Measurements from ENCODE around the gene SGF29.
"Not testable (repeated sequence)": the region's sequence is repeated elsewhere in the genome, so short reads cannot be mapped to it uniquely, and the experiment has no call there.

Gene SGF29

DNA sequence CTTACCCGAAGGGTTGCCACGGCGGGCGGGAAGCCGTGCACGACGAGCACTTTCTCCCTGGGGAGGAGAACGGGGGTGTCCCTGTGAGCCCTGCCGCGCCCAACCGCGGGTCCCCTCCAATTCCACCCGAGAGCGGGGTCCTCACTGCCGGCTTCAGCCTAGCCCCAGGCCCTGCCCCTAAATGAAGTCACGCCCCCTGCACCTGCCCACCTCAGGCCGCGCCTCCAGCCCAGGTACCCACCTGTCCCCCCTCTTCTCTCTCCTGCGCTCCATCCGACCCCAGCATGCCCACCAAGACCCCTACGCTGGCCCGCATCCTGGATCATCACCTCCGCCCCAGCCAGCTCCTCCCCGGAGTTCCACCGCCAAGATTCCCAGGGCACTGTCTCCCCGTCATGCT, 60.2 kb downstream of the SGF29 start:
- DNase-seq: not testable (repeated sequence)

DNA sequence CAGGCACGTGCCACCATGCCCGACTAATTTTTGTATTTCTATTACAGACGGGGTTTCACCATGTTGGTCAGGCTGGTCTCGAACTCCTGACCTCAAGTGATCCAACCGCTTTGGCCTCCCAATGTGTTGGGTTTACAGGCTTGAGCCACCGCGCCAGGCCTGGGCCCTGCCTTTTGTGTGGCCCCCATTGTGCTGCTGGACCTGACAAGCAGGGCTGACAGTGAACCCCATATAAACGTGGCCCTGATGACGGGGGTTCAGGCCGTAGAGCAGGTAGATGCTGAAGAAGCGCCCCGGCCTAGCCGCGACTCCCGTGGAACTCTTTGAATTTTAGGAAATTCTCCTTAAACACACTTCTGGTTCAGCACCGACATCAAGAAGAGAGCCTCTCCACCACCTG, 60.8 kb downstream of the SGF29 start:
- DNase-seq: not testable (repeated sequence)

DNA sequence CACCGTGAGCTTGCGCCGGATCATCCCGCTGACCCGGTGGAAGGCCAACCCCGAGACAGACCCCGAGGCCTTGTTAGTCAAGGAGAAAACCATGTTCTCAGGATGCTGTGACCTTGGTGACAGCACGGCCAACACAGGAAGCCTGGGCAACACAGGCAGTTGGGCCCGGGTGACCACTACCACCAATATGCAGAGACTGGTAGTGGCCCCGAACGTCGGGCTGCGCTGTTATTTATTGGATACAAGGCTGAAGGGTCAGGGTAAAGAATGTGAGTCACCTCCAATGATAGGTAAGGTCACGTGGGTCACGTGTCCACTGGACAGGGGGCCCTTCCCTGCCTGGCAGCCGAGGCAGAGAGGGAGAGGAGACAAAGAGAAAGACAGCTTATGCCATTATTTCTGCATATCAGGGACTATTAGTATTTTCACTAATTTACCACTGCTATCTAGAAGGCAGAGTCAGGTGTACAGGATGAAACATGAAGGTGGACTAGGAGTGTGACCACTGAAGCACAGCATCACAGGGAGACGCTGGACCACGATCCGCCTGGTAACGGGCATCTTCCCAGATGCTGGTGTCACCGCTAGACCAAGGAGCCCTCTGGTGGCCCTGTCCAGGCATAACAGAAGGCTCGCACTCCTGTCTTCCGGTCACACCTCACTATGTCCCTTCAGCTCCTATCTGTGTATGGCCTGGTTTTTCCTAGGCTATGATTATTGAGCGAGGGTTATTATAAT, 61.9 kb downstream of the SGF29 start:
- peak; percentile 1 for DNase-seq

DNA sequence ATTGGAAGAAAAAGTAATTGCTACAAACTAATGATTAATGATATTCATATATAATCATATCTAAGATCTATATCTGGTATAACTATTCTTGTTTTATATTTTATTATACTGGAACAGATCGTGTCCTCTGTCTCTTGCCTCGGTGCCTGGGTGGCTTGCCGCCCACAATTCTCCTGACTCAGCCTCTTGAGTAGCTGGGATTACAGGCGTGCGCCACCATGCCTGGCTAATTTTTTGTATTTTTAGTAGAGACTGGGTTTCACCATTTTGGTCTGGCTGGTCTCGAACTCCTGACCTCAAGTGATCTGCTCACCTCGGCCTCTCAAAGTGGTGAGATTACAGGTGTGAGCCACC, 62.5 kb downstream of the SGF29 start:
- not testable (repeated sequence) for DNase-seq

DNA sequence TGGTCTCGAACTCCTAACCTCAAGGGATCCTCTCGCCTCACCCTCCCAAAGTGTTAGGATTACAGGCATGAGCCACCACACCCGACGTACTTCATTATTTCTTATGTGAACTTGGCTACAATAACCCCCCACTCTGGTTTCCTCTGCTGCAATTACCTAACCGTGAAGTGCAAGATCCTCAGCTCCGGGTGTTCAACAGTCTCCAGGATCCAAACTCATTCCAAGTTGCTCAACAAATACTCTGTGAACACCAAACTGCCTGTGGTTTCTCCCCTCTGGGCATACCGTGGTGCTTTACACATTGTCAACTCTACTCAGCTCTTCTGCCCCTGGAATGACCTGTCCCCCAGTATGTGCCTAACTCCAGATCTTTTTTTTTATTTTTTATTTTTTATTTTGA, 62.9 kb downstream of the SGF29 start:
- no peak for DNase-seq

DNA sequence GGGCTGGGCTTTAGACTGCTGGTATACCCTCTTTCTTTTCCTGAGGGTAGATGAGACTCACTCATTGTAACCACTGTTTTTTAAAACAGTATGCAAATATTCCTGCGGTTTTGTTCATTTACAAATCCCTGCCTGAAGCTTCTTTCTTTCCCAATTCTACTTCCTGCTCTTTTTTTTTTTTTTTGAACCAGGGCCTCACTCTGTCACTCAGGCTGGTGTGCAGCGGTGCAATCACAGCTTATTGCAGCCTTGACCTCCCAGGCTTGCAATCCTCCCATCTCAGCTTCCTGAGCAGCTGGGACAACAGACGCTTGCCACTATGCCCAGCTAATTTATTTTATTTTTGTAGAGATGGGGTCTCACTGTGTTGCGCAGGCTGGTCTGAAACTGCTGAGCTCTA, 64.2 kb downstream of the SGF29 start:
- DNase-seq: no peak

DNA sequence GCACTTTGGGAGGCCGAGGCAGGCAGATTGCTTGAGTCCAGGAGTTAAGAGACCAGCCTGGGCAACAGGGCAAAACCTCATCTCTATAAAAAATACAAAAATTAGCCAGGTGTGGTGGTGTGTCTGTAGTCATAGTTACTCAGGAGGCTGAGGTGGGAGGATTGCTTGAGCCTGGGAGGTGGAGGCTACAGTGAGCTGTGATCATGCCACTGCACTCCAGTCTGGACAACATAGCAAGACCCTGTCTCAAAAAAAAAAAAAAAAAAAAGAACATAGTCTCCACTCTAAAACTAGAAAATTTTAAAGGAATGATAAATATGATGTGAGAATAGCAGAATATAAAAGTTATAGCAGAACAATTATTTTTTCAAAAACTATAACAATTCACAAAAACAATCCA, 66.6 kb downstream of the SGF29 start:
- not testable (repeated sequence) for DNase-seq

DNA sequence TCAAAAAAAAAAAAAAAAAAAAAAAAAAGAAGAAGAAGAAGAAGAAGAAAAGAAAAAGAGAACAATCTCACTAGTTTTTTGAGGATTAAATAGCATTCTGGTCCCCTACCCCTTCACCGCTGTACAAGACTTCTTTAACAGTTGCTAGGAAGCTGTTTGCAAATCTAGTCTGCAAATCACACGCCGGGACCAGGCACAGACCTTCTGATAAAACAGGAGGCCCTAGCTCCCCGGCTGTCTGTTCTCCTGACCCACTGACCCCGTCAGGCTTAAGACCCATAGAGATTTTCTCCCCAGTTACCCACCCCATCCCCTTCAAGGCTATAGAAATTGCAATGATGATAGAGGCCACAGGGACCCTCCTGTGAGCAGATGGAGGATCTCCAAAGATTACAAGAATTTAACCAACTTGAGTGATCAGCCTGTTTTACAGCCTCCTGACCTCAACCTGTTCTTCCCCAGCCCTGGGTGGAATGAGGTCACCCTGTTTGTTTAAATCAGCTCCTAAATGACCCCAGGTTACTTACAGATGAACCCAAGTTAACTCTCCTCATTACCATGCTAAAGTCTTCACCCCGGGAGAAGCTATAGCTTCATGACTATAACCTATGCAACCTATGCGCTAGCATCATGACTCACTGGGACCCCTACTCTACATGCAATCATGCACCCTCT, 67.9 kb downstream of the SGF29 start:
- DNase-seq: no peak

DNA sequence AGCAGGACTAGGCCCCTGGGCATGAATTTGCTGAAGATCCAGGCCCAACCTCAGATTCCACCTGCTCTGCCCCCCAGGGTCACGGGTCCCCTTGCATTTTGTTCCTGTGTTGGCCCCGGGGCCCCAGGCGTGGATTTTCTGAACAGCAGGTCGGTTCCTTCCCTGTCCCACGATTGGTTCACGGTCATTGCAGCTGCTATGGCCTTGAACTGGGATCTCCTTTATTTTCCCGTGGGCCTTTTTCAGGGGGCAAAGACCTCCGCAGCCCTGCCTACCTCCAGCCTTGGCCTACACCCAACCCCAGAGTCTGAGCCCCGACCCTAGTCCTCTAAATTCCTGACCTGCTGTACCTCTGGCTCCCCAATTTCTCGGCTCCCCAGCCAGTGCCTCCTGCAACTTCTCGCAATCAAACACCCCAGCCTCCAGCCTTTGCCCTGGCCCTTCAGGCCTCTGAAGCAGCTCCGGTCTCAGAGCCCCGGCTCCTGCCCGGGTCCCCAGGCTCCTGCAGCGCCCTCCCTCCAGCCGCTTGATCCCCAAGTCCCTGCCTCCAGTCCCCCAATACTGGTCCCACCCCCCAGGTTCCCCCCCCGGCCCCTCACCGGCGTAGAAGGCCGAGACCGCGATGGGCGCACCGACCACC, 68.9 kb downstream of the SGF29 start:
- not testable (repeated sequence) for DNase-seq

DNA sequence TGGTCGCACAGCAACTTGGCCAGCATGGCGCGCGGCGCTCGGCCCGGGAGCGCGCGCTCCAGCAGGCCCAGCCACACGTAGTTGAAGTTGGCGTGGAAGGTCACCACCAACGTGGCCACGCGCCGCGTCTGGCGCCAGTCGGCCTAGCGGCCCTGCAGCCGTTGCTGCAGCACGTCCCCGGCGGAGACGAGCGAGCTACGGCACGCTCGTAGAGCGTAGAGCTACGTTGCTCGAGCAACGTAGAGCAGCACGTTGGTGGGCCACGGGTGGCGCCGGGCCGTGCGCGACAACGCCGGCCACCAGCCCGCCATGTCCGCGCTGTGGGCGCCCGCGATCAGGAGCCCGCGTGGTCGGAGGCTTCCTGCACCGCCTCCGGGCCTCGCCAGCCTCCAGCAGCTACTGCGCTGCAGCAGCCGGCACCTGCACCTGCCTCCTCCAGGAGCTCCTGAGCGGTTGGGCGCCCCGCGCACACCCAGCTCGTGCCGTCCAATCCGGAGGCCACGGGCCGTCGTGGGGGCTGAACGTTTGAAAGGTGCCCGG, 69.5 kb downstream of the SGF29 start:
- no peak for DNase-seq

DNA sequence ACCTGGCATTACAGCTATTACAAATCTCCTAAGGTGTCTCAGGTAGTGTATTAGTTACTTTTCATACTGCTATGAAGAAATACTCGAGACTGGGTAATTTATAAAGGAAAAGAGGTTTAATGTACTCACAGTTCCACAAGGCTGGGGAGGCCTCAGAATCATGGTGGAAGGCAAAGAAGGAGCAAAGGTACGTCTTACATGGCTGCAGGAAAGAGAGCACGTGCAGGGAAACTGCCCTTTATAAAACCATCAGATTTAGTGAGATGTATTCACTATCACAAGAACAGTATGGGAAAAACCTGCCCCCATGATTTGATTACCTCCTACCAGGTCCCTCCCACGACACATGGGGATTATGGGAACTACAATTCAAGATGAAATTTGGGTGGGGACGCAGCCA, 77.2 kb downstream of the SGF29 start:
- not testable (repeated sequence) for DNase-seq

DNA sequence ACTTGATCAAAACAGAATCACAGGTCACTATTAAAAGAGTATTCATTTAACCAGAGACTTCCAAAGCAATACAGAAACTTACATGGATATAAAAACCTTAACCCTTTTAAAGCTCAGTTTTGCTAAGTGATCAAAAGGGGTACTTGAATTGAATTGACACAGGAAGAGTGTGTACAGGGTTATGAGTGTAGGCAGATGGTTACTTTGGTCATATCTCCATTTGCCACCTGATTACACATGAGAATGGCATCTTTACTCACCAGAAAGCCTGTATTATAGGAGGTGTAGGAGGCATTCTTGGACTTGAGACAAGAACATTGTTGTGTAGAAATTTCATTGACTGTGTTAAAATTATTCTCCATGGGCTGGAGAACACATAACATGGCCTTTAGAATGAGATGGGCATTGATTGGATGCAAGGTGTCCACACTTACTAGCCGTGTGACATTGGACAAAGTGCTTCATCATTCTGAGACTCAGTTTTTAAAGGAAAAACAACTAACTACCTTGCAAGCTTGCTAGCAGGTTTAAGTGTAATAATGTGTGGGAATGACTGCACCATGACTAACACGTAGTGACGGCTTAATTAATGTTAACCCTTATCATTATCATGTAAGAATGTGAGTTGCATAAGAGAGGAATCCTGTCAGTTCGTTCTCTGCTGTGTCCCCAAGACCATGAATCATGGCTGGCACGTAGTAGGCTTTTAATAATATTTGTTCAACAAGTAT, 82.5 kb downstream of the SGF29 start:
- not testable (repeated sequence) for DNase-seq

DNA sequence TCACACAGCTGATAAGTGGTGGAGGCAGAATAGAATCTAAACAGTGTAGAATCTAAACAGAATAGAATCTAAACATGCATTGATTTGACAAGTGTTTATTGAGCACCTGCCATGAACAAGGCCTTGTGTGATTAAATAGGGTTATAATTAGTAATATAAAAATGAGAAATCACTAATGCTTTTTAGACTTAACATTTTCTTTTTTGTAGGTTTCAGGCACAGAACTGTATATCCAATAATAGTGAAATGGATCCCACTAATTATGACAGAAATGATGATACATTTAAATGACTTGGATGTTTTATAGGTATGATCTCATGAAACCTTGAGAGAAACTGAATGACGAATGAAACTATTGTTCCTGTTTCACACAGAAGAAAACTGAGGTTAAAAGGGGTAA, 84.0 kb downstream of the SGF29 start, which contains the start of gene NPIPB8:
TSS of gene NPIPB8 (plus strand) at position 301 of the 400 bp plus-strand sequence. CDS start 296 bp downstream, outside the sequence.
- not testable (repeated sequence) for DNase-seq

DNA sequence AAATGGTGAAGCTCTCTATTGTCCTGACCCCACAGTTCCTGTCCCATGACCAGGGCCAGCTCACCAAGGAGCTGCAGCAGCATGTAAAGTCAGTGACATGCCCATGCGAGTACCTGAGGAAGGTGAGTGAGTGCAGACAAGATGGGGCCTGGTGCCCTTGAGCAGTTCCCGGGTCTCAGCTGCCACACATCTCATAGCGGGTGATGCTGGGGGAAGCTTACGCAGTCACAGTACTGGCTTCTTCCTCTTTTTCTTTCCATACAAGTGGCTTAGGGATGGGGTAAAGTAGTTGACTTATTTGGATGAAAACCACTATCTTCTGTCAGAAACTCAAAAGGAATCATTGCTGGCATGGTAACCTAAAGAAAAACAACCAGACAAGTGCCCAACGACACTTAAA, 84.6 kb downstream of the SGF29 start:
- not testable (repeated sequence) for DNase-seq

DNA sequence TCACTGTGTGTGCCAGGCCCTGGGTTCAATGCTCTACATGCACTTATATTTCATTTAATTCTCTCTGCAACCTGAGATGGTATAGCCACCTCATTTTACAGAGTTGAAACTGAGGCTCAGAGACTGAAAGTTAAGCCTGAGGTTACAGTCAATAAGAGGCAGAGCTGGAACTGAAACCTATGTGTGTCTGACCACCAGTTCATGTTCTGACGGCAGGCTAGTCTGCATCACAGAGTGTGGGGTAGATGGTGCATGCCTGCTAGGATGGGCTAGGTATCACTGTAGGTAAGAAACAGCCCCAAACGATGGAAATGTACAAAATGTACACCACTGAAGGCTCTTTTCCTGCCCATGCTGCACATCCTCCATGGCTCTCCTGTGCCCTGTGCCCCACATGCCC, 86.2 kb downstream of the SGF29 start:
- DNase-seq: not testable (repeated sequence)
